Gastroesophageal sphincter (tissue), 3 donors: Measurements from ENCODE around the gene SCAF4.

Experiments used
- EP300 ChIP-seq: sonication (generic); formaldehyde crosslinking; IDR thresholded peaks from one replicate; pipeline ENCODE4 v1.6.1; 2017; ENCODE audit warnings: antibody characterized with exemption, mild to moderate bottlenecking
- POLR2A ChIP-seq, 2 donors: fragments of 450-650 bp; IDR thresholded peaks; one replicate each; pipeline ENCODE4 v1.6.1; 2017; ENCODE audit warnings: antibody characterized with exemption in 2 of 2, mild to moderate bottlenecking in 2 of 2, moderate library complexity in 1 of 2
- POLR2AphosphoS5 ChIP-seq: sonication (generic); formaldehyde crosslinking; IDR thresholded peaks from one replicate; pipeline ENCODE4 v1.6.1; 2017; ENCODE audit warnings: antibody characterized with exemption
- TF ChIP-seq, protein P1 (sequence below), 4 experiments: fragments of 200-600 bp in 2 of 4; fragments of 450-650 bp in 2 of 4; sonication (generic) in 1 of 4; IDR thresholded peaks; one replicate each; pipeline ENCODE4 v1.5.1; 2017 to 2019; ENCODE audit warnings: antibody characterized with exemption in 4 of 4, mild to moderate bottlenecking in 2 of 4, moderate library complexity in 2 of 4

DNA sequence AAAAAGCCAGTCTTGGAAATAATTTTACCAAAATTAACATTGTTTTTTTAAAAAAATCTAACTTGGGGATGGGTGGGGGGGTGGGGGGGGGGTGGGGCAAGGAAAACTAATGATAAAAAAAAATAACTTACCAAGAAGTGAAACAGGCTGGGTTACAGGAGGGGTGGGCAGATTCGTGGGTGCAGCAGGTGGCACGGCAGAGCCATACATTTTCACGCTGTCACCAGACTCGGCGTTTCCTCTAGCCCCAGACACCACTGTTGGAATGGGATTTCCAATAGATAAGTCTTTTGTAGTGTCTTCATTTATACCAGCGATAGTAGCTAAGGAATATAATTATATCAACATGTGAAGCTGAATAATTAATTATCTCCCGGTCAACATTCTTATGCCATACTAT is 47.0 kb downstream of the SCAF4 start:
- TF ChIP-seq, protein P1, sequence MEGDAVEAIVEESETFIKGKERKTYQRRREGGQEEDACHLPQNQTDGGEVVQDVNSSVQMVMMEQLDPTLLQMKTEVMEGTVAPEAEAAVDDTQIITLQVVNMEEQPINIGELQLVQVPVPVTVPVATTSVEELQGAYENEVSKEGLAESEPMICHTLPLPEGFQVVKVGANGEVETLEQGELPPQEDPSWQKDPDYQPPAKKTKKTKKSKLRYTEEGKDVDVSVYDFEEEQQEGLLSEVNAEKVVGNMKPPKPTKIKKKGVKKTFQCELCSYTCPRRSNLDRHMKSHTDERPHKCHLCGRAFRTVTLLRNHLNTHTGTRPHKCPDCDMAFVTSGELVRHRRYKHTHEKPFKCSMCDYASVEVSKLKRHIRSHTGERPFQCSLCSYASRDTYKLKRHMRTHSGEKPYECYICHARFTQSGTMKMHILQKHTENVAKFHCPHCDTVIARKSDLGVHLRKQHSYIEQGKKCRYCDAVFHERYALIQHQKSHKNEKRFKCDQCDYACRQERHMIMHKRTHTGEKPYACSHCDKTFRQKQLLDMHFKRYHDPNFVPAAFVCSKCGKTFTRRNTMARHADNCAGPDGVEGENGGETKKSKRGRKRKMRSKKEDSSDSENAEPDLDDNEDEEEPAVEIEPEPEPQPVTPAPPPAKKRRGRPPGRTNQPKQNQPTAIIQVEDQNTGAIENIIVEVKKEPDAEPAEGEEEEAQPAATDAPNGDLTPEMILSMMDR (IDR thresholded peaks at IDR 0.05): no peak
- TF ChIP-seq EP300 (no peak), POLR2AphosphoS5 (no peak), POLR2A (IDR thresholded peaks at IDR 0.05) (no peak)
